HG03025 (cell line): ENCODE measurements around the gene GPATCH8.
"Not testable (repeated sequence)": the region's sequence is repeated elsewhere in the genome, so short reads cannot be mapped to it uniquely, and the experiment has no call there.

Source experiments
- ATAC-seq: cut with Tn5 transposase; IDR thresholded peaks from one replicate; pipeline ENCODE4 v1.9.1; 2021; ENCODE audit warnings: mild to moderate bottlenecking, moderate library complexity; ENCODE audit not compliant: unreplicated experiment, low FRiP score

Gene GPATCH8

GRCh38 chr17:44398692-44399691, 104.2 kb downstream of the GPATCH8 start:
- no peak for ATAC-seq

GRCh38 chr17:44397479-44398440, 105.4 kb downstream of the GPATCH8 start:
- no peak for ATAC-seq

DNA sequence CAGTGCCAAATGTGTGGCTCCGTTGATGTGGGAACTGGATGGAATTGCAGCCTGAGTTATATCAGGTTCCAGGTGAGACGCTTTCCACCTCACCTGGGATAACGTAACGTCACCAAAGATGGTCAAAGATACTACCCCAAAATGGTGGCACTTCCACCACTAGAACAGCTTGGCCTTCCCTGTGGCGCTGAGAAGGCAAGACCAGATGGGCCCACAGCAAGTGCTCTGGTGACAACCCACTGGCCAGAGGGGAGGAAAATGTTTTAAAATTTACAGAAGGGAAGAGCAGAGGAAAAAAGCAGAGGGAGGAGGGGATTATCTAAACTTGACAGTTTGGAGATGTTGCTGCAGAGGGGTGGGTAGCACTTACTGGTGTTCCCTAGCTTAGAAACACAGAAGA, 106.3 kb downstream of the GPATCH8 start:
- ATAC-seq: no peak

DNA sequence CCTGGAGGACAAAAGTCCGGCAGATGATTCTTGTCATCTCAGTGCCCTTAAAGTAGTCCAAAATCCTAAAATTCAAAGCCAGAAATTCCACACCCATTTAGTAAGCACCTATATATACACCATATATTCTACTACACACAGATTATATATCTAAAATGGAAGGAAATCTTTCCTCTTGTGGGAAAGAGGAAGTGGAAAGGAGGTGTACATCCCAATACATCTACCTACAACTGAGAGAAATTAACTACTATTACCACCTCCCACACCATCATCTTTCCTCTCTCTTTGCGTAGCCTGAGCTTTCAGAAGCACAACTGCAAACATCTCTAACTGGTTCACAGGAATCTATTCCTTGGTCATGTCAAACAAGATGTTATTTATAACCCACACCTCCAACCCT, 108.4 kb downstream of the GPATCH8 start:
- ATAC-seq: no peak

DNA sequence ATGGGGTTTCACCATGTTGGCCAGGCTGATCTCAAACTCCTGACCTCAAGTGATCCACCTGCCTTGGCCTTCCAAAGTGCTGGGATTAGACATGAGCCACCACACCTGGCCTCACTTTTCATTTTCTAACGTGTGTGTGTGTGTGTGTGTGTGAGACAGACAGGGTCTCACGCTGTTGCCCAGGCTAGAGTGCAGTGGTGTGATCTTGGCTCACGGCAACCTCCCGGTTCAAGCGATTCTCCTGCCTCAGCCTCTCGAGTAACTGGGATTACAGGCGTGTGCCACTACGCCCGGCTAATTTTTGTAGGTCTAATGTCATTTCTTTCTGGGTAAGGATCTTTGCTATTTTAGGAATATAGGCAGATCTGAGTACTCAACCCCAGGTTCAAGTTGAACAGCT, 109.1 kb downstream of the GPATCH8 start:
- not testable (repeated sequence) for ATAC-seq

DNA sequence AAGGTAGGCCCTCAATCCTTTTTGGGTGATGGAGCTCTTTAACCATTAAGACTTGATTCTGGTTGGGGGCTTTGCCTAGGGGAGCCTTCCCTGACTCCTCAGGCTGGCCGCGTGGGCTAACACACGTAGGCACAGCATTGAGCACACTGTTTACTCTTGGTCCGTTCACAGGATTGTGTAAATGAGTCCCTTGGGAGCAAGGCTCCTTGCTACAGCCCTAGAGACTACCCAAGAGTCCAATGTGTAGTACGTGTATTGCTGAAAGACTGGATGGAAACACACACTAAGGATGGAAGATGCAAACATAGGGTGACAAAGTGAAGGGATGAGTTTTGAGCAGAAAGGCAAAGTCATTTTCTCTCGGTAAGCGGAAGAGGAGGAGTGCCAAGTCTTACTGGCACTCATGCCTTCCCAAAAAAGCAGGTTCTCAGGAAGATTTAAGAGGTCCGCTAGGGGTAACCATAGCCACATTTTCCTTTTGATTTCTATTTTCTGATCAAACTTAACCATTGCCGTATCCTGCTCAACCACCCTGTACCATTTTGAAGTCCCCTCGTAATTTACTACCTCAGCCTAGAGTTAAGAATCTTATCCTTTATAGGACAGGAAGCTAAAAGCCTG, 112.8 kb downstream of the GPATCH8 start:
- no peak for ATAC-seq

- no peak for ATAC-seq
Observed at GRCh38 chr17:44389723-44390202, 113.4 kb downstream of the GPATCH8 start.

DNA sequence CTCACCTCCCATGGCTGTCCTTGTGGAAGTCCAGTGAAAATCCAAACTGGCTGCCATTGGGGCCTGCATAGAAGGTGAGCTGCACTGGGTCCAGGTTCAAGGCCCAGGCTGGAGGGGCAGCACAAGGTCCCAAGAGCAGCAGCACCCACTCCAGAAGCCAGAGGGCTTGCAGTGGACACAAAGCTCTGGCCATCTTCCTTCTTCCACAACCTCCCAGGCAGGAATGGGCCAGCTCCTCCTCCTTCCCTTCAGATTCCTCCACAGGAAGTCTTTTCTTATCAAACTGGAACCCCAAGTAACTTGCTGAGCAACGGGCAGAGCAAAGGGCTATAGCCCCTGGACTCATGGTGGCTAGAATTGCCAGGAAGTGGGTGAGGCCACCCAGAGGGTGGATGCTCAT, 113.9 kb downstream of the GPATCH8 start, which contains the start of gene ITGA2B:
Gene ITGA2B (minus strand): TSS at position 369 of the 400 bp plus-strand sequence. CDS start 176 bp downstream, at position 193.
- no peak for ATAC-seq

- ATAC-seq: no peak
Observed at GRCh38 chr17:44387804-44388203, 115.4 kb downstream of the GPATCH8 start.

- no peak for ATAC-seq
Observed at GRCh38 chr17:44386182-44386525, 117.1 kb downstream of the GPATCH8 start.

DNA sequence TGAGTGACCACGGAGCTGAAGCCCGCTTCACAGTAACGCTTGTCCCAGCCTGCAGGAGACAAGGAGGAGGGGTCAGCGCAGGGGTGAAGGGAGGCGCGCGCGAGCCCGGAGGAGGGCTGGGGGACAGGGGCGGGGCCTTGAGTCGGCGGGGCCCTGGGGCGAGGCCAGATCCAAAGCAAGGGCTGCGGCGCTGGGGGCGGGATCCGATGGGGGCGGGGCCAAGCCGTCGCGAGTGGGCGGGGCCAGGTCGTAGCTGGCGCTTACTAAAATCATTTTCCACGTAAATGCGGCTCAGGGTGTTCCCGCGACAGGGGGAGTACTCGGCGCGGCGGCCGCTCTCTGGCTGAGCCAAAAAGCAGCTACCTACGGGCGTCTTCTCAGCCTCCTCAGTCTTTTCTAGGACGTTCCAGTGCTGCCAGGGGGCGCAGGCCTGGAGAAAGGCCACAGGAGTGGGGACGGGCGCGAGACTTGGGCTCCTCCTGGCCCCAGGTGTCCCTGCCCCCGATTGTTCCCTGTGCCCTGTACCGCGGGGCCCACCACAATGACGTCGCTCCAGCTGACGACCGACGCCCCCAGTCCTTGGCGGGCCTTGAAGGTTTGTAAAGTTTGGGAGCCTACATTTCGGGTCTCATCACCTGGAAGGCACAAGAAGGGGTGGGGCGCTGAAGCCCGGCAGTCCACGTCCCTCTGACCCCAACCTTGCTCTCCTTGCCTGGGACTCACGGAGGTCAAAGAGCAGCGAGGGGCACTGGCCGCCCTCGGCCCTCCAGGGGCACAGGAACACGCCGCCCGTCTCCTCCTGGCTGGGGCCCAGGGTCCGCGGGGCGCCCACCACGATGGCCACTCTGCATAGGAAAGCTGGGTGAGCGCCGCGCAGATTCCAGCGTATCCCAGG, 117.7 kb downstream of the GPATCH8 start:
- ATAC-seq: peak; percentile 53

GRCh38 chr17:44384823-44385286, 118.4 kb downstream of the GPATCH8 start:
- ATAC-seq: no peak

DNA sequence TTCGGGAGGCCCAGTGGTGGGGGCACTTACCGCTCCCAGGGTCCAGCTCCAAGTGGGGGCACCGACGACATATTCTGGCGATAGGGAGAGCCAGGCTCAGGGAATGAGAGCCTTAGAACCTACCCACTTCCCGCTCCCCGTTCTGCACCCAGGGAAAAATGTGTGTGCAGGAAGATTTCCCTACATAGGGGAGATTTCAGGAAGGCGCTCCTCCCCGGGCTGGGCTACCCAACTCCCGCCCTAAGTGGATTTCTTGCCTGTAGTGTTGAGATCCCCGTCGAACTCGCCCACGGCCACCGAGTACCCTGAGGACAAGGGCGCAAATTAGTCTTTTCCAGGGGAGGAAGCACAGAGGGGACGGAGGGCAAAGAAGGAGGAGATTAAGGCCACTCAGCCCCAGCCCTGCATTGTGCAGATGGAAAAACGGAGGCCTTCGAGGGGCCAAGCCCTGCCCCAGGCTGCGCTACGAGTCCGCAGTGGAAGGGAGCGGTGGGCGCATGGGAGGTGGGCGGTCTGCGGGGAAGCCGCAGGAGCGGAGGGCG, 118.9 kb downstream of the GPATCH8 start:
- ATAC-seq: no peak

GRCh38 chr17:44383861-44384260, 119.3 kb downstream of the GPATCH8 start:
- ATAC-seq: no peak

DNA sequence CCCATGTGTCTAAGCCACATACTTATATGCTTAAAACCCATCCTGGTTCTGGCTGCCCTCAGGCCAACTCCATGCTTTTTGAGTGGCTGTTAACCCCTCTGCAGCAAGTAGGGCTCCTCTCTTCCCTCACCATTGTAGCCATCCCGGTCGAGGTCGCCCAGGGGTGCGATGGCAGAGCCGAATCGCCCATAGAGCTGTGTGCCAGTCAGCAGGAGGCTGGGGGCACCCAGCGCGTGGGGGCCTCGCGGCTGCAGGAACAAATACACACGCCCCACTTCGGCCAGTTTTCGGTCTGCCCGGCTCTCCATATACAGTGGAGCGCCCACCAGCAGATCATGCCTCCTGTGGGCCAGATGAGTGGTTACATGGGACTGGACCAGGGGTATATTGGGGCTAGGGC, 119.8 kb downstream of the GPATCH8 start:
- ATAC-seq: no peak

DNA sequence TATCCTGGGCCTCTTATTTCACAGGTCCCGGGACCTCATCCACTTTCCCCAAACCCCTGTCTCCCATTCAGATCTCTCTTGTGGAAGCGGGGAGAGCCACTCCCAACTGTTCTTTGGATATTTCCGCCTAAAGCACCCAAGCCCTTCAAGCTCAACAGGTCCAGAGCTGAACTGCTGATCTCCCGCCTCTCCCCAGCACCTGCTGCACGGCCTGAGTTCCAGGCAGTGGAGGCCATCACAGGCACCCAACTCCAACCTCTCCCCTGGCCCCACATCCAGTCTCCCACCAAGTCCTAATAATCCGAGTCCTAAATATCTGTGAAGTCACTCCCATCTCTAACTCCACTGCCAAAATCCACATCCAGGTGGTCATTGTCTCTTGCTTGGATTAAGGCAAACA, 120.3 kb downstream of the GPATCH8 start:
- no peak for ATAC-seq

GRCh38 chr17:44381810-44382305, 121.3 kb downstream of the GPATCH8 start:
- ATAC-seq: no peak

GRCh38 chr17:44380767-44381166, 122.4 kb downstream of the GPATCH8 start:
- no peak for ATAC-seq

DNA sequence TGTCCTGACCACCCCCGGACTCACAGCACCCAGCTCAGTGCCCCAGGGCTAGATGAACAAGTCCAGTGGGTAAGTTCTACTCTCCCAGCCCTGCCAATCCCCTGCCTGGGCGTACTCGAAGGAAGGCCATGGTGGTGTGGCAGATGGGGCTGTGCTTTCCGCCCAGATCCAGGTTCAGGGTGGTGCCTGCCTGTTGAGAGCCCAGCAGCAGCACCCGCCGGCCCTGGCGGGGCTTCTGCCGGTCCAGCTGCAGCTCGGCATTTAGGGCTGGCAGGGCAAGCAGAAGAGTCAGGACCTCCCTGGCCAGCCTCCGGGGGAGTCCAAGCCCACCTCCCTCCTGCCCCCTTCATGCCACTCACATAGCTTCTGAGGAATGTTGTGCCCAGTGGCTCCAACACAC, 123.3 kb downstream of the GPATCH8 start:
- ATAC-seq: no peak
